AG10803 (cell line): ENCODE measurements around the gene PKMYT1.

ENCODE experiments used
- DNase-seq: peaks from one replicate; pipeline ENCODE4 v3.0.0; 2010; ENCODE audit warnings: low read depth
- H3K4me3 ChIP-seq: 2 replicates; pipeline ENCODE4 v1.5.1; 2011; ENCODE audit warnings: mild to moderate bottlenecking, low read length, control low read depth
- TF ChIP-seq, protein P1 (sequence below): conservative IDR thresholded peaks from 2 replicates; pipeline ENCODE4 v1.5.1; 2011; ENCODE audit warnings: mild to moderate bottlenecking, low read length, control low read depth, inconsistent platforms

PKMYT1 gene

DNA sequence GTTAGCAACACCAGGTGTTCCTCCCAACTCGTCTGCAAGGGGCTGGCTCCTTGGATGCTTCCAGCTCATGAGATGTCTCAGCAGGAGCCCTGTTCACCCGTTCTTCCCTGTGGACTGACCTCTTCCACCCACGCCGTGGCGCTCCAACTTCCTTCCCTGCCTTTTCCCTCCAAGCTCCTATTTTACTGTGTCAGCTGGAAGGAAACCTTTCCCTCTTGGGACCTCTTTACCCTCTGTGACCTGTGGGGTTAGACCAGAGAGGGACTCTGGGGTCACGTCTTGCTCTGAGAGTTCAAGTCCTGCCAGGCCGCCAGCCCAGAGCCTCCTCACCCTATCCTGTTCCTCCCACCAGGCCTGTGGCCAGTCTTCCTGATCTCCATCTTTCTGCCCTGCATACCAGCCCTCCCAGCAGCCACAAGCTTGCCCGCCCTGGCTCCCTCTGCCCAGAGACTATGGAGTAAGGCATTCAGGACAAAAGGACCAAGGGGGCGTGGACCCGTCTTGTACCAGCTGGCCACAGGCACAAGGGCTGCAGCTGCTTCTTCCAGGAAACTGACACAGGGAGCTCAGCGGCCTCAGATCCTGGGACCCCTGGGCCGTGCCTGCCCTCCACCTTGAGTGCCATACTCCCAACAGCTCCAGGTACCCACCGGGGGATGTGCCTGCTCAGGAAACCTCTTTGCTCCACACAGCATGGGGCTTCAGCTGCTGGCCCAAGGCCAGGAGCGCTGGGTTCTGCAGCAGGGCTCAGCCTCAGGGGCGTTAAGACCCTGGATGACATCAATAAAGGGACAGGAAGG lies 8.1 kb downstream of the PKMYT1 start:
- no peak for DNase-seq

DNA sequence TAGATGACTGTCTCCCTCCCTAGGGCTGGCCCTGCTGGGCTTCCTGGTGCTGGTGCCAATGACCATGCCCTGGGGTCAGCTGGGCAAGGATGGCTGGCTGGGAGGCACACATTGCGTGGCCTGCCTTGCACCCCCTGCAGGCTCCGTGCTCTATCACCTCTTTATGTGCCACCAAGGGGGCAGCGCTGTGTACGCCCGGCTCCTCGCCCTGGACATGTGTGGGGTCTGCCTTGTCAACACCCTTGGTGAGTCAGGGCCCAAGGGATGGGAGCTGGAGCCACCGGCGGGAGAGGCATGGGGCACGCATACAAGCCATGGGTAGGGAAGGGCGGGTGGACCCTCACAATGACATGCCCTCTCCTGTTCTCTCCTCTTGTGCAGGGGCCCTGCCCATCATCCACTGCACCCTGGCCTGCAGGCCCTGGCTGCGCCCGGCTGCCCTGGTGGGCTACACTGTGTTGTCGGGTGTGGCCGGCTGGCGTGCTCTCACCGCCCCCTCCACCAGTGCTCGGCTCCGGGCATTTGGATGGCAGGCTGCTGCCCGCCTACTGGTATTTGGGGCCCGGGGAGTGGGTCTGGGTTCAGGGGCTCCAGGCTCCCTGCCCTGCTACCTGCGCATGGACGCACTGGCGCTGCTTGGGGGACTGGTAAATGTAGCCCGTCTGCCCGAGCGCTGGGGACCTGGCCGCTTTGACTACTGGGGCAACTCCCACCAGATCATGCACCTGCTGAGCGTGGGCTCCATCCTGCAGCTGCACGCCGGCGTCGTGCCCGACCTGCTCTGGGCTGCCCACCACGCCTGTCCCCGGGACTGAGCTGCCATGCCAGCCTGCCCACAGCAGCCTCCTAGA lies 8.9 kb downstream of the PKMYT1 start:
- TF ChIP-seq, protein P1, sequence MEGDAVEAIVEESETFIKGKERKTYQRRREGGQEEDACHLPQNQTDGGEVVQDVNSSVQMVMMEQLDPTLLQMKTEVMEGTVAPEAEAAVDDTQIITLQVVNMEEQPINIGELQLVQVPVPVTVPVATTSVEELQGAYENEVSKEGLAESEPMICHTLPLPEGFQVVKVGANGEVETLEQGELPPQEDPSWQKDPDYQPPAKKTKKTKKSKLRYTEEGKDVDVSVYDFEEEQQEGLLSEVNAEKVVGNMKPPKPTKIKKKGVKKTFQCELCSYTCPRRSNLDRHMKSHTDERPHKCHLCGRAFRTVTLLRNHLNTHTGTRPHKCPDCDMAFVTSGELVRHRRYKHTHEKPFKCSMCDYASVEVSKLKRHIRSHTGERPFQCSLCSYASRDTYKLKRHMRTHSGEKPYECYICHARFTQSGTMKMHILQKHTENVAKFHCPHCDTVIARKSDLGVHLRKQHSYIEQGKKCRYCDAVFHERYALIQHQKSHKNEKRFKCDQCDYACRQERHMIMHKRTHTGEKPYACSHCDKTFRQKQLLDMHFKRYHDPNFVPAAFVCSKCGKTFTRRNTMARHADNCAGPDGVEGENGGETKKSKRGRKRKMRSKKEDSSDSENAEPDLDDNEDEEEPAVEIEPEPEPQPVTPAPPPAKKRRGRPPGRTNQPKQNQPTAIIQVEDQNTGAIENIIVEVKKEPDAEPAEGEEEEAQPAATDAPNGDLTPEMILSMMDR: no peak
- DNase-seq: no peak
- no peak overlapping the region for H3K4me3 ChIP-seq

More for the DNA sequence above, 8.1 kb downstream of the PKMYT1 start:
- no peak overlapping the region for H3K4me3 ChIP-seq
- TF ChIP-seq, protein P1: no peak

DNA sequence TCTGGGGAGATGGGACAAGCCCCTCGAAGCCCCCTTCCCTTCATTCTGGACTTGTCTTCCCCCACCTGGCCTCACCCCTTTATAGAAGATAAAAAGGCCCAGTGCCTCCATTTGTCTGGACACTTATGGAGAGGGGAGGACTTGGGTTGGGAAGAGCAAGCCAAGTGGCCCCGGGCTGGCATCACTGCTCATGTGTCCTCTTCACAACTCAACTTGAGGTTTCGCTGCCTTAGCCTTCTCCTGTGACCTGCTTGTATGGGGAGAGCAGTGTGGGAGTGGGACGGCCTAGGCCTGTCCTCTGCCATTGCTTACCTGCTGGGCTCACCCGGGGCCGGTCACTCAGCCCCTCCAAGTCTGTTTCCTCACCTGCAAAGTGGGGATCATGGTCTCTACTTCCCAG lies 9.7 kb downstream of the PKMYT1 start:
- H3K4me3 ChIP-seq: peak overlapping the region; percentile 30
- TF ChIP-seq, protein P1: no peak
- DNase-seq: no peak

DNA sequence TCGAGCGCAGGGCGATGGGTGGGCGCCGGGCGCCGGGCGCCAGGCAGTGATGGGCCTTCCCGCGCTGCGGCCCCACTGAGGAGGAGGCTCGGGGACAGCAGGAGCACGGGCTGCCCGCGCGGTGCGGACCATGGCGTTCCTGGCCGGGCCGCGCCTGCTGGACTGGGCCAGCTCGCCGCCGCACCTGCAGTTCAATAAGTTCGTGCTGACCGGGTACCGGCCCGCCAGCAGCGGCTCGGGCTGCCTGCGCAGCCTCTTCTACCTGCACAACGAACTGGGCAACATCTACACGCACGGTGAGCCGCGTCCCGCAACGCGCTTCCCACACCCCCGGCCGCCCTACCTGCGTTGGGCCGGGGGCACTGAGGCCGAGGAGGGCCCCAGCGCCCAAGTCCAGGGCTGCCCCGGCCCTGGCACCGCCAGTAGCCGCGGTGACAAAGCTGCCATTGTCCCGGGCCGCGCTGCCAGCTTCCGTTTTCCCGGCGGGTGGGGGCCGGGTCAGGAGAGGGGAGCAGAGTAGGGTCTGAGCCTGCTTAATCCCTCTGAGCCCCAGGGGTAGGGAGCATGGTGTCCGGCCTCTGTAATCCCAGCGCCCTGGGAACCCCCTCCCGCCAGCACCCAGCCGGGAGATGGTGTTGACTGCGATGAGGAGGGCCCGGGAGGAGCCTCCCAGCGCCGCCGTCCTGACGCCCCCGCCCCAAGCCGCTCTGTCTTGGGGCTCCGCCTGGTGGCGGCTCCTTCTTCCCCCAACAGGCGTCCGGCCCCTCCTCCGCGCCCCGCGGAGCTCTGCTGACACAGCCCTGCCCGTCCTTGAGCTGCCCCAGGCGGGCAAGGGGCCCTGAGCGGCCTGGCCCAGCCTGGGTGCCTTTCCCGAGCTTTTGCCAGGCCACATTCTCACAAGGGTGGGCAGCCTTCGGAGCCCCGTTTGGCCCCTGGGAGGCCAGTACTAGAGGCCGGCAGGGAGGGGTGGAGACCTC lies 10.4 kb downstream of the PKMYT1 start:
- TF ChIP-seq, protein P1: peak; percentile 46
- DNase-seq: peak; percentile 40
- peak overlapping the region; percentile 56 for H3K4me3 ChIP-seq

DNA sequence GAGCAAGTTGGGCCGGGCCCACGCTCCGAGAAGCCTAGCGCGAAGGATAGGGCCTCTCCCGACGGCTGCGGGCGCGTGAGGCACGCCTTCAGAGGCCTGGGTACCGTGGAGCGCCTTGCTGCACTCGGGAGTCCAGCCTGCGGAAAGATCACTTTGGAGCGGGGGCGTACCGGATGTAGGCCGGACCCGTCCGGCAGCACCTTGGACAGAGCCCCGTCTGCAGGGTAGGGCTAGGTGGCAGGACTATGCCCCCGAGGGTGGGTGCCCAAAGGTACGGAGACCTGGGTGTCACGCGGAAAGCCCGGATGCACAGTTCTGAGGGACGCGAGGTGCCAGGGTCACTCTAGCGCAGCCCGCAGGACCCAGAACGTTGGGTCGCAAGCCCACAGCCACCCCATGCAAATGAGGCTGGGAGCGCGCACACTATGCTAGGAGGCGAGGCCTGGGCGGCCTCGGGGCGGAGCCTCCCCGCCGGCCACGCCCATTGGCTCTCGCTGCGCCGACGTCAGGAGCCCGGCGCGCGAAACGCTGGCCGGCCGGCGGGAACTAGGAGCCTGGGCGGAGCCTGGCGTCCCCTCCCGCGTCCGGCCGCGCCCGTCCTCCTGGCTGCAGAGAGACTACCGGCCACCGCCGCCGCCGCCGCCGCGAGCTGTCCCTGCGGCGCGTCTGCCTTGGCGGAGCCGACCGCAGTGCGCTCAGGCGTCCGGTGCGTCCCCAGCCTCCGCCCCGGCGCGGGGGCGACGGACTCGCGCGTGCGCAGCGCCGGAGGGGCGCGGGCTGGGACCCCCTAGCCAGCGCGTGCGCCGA lies 11.3 kb downstream of the PKMYT1 start, which contains the start of gene PAQR4:
PAQR4 (plus strand) TSS at position 611 of the 807 bp plus-strand sequence. CDS start 327 bp downstream, outside the sequence.
- TF ChIP-seq, protein P1: no peak
- peak; percentile 79 for DNase-seq
- H3K4me3 ChIP-seq: peak within 1 kb of the TSS; percentile 56

DNA sequence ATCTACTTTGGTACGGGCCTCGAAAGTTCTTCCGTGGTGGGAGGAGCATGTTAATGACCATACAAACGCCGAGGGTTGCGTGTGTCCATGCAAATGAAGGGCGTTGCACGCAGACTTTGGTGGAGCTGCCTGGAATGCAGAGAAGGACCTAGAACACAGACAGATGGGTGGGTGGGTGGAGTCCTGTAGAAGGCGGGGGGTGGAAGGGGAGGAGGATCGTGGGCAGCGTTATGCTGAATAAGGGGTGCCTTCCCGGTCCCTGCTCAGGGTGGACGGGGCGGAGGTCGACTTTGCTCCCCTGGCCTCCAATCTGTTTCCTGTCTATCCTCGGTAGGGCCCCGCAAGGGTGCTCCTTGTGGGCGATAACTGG lies 11.9 kb downstream of the PKMYT1 start:
- H3K4me3 ChIP-seq: no peak overlapping the region; the same call in 1 of the 2 replicates
- TF ChIP-seq, protein P1: no peak
- DNase-seq: no peak
